Renal pelvis (tissue), 4 donors: ENCODE measurements around the gene FBXL7. TPM values are rescaled to one million over a fixed set of nuclear protein-coding genes. Genes with fewer than 3 reads are reported as not detected.

Experiments
- DNase-seq: peaks from one replicate; pipeline ENCODE4 v3.0.0-alpha.2; 2013
- polyA plus RNA-seq, 3 donors: library from polyadenylated mRNA; unstranded; fragments of 120-200 nt; gene quantifications; one replicate each; pipeline ENCODE4 v1.2.1, GENCODE V29; 2013; ENCODE audit not compliant: insufficient read length in 3 of 3

Gene FBXL7
- polyA plus RNA-seq, 3 donors: 21.3 to 26.1 (median 25.7) TPM

DNA sequence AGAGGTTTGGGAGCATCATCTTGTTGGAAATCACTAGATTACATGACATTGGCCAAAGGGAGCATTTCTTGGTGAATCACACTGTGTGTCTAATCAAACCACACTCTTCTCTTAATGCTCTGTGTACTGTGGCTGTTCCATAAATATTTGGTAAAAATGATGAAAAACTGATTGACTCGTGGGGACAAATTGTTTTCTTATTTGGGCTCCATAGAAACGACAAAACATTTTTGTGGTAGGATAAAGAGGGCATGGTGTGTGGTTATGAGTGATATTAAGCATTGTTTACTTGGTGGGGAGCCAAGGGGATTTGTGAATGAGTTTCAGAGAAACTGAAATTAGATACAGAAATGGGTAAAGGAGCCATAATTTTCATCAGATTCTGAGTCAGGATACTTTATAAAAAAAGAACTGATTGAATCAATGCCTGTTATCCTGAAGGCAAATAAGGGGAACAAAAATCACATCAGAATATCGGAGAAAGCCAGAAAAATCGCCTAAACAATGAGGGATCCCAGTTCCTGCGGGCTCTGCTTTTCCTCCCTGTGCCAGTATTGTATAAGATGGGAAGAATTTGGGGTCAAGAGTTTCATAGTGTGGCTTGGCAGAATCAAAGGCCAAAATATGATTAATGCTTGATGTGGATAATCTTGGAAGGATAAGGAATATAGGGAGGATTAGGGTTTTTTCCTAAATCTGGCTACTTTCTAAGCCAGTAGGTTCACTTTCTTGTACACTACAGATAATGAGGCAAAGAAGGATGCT, 33.3 kb downstream of the FBXL7 start:
- DNase-seq: no peak

DNA sequence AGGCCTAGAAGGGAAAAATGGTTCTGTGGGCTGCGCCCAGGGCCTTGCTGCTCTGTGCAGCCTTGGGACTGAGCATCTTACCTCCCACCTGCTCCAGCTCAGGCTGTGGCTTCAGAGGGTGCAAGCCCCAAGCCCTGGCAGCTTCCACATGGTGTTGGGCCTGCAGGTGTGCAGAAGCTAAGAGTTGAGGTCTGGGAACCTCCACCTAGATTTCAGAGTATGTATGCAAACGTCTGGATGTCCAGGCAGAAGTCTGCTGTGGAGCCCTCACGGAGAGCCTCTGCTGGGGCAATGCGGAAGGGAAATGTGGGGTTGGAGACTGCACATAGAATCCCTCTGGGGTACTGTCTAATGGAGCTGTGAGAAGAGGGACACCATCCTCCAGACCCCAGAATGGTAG, 36.0 kb downstream of the FBXL7 start:
- DNase-seq: no peak

DNA sequence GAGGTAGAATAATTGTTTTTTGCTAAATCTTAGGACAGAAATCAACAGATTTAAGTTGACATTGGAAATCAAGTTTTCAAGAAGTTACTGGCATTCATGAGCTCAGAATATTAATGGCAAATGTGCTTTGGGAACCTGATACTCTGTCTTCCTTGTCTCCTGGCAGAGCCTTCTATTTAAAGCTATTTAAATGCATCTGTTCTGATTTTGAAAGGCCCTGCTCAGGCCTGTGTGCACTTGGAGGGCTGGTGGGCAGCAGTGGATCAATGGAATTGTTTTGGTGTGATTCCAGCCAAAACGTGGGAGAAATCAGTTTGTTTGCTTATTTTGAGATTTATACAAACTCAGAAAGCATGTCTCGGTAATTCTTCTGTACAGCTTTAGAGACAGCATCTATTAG, 38.5 kb downstream of the FBXL7 start:
- no peak for DNase-seq

DNA sequence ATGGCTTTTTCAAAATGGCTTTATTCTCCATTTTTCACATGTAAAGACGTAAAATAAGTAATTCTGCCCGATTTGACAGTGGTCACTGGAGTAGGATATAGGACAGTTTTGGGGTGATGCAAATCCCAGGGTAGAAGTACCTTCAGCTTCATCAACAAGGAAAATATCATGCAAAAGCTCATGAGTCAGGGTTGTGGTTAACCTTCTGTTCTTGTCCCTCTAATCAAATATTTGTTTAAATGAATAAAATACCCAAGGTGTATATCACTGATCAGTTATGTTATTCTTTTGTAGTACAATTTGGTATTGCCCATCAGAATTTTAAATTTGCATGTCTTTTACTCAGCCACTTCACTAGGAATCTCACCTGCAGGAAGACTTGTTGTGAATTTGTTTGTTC, 40.0 kb downstream of the FBXL7 start:
- no peak for DNase-seq

DNA sequence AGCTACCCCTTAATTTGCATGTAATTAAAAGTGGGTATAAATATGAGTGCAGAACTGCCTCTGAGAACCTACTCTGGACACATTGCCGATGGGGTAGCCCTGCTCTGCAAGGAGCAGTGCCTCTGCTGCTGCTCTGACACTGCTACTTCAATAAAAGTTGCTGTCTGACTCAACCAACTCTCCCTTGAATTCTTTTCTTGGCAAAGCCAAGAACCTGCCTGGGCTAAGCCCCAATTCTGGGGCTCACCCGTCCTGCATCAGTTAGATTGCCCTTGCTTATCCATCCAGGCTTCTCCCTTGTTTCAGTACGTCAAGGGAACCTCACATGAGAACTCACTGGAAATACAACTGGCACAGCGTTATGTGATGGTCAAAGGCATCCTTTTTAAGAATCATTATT, 44.1 kb downstream of the FBXL7 start:
- no peak for DNase-seq

DNA sequence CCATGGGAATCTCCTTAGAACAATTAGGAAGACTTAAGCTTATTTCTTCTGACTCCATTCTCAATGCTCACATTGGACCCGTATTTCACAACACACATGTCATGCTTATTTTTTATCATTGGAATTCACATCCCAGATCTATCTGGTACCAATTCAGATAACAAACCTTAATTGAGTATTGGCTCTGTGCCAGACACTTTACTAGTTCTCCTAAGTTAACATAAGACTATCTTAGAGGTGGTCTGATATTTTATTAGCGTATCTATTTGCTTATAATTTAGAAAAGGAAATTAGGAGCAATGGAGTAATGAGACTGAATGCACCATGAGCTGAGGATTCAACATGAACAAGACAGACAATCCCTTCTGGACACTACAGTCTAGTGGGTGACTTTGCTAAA, 45.1 kb downstream of the FBXL7 start:
- DNase-seq: no peak

DNA sequence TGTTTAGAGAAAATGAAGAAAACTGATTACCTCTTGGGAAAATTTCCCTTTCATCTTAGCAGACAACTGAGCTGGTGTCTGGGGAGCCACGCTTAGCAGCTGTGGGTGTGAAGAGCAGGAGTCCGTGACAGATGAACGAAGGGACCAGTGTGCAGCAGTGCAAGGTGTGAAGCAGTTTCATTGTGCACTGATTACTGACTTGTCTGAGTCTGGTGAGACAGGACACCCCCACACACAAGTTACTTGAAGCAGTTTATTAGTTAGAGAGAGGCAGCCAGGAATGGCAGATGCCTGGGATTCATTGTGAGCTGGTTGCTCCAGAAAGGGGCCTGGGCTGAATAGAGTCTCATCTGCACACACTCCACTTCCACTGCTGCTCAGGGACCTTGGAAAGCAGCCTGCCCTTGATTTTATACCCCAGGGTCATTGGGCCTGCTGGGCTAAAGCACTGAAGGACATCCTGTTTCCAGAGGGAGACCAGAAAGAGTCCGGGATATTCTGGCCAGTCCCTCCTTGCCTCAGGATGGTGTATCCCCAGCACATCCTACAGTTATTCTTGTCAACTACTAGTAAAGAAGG, 47.4 kb downstream of the FBXL7 start:
- peak; percentile 50 for DNase-seq

DNA sequence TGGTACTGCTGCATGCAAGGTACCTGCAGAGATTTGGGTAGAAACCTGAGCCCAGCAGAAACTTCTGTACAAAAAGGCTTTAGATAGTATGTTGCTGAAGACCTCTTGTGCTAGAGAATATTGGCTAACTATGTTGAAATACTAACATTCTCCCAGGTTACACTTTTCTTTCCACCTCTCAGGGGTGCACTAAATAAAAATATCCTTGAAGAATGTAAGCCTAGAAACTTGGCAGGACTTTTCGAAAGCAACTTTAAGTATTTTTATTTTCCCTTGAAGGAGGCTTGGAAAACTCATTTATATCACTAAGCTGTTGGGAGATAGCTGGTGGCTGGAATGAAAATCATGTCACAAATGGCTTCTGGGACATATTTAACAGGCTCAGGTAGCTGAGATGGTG, 50.0 kb downstream of the FBXL7 start:
- DNase-seq: no peak

DNA sequence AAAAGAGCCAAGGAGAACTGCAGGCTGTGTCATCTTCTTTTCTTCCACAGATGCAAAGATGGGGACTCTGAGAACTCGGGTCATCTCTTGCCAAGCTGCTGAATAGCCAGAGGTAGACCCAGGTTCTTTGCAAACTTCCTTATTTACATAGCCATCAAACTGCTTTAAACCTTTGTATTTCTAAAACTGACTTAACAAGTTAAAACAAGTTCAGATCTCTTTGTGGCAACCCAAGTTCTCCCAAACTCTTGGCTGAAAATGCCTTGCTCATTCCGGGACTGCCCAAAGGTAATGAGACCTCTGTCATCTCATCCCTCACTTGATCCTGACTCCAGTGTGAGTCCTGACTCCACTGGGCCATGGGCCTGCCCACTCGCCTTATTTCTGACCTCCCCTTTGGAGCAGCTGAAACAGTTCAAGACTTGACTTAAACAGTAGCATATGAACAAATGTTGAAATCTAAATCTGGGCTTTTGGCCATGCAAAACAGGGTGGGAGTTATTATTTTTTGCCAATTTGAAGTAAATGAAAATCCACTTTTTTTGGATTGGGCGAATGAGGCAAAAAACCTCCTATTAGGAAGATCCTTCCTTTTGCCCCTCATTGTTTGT, 50.6 kb downstream of the FBXL7 start:
- DNase-seq: peak; percentile 48

DNA sequence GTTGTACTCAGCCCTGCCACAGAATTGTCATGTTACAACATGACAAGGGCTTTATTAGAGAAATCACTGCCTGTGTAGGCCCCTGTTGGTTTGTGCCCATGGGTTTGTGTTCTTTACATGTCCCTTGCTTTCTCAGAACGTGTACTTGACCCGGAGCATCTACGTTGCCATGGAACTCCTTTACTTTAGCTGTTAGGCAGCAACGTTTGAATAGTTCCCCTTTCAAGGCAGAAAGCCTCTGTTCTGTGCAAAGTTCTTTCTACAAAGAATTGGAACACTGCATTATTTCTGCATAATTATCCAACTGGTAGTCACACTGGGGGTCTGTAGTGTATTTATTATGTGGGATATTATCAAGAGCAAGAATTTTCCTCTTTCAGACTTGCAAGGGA, 51.1 kb downstream of the FBXL7 start:
- no peak for DNase-seq

DNA sequence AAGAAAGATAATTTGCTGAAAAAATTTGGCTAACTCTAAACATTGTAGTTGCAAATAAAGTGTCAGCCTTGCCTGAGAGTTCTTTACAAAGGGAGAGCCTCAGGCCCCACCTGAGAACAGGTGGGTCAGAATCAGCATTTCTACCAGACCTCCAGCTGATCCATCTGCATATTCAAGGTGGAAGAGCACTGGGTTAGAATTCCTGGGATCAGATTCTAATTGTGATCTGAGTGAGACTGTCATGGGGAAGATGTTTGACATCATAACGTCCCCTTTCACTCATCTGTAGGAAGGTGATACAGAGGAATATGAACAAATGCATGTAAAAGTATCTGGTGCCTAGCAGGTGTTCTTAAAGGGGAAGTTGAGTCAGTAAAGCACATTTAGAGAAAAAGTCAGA, 54.6 kb downstream of the FBXL7 start:
- no peak for DNase-seq

DNA sequence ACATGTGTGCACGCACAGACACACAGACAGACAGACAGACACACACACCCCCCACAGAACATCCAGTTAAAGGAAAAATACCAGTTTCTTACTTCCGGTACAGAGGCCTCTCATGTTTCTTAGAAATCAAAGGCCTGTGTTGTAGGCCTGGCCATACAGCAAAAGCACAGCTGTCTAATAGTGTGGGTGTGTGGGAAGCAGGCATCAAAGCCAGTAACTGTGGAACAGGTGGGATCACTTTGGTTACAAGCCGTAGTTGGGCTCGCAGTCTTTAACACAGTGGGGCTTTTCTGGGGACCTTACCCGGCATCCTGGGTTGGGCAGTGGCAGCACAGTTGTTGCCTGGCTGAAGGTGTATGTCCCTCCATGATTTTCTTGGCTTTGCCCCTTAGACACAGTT, 55.2 kb downstream of the FBXL7 start:
- DNase-seq: no peak

DNA sequence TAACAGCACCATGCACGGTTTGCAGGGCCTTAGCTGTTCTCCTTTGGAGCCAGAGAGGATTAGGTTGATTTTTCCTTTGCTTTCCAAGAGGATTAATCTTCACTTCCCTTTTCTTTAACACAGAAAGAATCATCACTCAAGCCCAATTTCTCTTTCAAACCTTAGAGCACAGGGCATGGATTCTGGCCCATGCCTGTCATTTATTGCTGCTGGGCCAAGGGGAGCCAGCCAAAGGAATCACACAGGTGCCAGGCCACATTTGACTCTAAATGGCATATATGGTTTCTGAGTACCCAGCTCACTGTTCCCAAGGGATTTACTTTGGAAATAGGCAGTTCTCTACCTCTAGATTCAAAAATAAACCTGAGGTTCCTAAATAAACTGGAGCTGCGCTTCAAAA, 58.3 kb downstream of the FBXL7 start:
- no peak for DNase-seq

DNA sequence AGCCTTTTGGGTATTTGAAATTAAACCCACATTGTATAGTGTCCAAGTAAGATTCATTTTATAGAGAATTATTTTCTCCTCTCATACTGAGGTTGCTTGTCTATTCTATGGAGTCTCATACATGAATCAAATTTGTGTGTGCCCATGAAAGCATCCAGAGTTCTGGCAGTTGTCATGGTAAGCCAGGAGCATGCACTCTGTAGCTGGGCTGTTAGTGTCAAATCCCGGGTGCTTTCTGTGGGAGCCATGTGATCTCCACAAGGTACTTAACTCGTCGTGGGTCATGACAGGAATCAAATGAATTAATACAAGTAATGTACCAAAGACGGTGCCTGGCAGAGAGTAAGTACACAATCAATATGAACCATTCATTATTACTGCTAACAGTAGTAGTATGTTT, 58.7 kb downstream of the FBXL7 start:
- no peak for DNase-seq

DNA sequence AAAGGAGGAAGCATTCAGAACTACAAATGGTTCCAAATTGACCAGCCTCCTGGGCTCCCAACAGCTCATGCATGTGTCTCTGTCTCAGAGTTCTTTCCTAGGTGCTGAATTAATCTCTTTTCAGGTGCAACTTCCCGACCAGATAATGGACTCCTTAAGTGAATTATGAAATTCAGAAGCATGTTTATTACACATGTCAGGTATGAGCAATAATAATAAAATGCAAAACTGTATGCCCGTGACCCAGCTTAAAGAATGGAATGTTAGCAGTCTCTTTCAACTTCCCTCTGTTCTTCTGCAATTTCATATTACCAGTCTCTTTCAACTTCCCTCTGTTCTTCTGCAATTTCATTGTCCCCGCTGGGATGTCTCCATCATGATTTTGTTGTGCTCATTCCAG, 60.4 kb downstream of the FBXL7 start:
- DNase-seq: no peak

DNA sequence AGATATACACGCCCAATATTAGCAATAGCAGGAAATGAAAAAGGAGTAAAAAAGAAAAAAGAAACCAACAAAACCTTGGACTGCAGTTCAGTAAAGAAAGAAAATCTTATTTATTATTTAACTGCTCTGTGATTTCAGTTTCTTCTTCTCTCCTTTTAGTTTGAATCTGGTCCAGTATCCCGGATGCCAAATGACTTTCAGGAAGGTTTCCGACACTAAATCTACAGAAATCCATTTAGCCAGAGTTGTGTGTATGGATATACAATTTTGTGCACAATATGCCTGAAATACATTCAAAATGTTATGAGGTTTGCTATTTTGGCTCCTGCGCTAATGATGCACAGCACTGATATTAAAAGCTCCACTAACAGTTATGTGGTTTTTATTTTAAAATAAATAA, 64.5 kb downstream of the FBXL7 start:
- no peak for DNase-seq

DNA sequence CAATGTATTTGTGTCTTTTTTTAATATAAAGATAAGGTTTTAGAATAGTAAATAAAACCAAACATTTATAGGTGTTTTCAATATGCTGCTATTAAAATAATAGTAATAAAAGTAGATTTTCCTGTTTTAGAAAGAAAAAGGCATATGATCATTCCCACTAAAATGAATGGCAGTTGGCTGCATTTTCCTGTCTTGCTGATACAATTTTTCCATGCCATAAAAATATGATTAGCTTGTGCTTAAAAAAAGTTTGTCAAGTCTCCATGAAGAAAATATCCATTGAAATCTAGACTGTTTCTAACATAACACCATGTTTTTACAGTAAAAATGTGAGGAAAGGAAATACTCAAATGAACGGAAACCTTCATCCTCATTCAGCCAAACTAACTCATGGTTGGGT, 65.0 kb downstream of the FBXL7 start:
- no peak for DNase-seq

DNA sequence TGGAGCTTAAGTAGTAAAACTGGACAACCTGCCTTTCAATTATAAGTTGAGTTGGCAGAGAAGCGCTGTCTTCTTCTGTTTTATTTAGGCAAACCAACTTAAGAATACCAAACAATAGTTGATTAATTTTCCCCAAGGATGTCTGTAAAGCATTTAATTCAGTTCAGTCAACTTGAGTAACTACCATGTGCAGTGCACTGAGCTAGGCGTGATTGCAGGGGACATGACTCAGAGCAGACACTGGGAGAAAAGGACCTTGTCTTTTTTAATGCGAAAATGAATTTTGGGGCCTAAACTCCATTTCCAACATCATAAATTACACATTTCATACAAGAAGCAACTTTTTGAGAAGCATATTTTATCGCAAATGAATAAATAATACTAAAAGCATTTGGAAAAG, 66.3 kb downstream of the FBXL7 start:
- no peak for DNase-seq

DNA sequence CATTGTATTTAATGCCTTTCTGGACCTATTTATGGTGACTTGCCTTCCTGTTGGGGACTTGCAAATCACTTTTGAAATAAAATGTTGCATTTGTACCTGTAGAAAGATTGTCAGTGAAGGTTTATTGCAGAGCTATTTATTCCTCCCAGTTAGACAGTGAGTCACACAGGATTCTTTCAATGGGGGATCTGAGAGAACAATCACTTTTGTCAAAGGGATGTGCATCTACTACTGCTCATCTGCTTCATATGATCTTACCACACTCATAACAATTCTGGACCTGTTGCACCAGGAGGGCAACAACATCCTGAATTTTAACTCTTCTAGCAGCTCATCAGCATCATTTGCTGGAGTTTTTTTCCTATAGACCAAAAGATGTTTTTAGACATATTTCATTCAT, 66.8 kb downstream of the FBXL7 start:
- DNase-seq: no peak

DNA sequence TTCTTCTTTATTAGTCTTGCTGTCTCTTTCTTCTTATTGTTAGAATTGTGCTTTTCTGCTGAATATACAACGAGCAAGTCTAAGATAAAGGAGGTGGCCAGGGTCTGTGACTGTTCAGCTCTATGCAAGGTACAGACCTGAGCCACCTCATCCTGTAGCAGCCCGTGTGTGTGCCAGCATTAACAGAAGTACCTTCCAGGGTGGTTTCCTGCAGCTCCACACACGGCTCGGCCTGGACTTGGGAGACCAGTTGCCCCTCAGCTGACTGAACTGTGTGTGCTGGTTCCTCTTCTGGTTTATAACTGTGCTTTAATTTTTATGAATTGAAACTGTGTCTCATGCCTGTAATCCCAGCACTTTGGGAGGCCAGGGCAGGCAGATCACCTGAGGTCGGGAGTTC, 70.5 kb downstream of the FBXL7 start:
- no peak for DNase-seq

DNA sequence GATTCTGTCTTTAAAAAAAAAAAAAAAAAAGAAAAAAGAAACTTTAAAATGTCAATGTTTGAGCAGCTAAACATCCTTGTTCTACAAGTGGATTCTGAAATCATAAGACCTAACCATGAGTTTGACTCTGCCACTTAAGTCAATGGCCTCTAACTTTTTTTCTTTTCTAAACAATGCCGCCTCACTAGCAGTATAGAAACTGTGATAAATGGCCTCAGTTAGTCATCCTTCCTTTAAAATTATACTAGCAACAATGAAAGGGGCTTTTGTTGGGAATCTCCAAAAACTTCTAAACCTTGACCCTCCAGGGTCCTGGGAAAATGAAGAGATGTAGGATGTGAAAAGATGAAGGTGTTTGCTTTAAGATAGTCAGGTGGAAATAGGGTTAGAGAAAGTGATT, 71.1 kb downstream of the FBXL7 start:
- no peak for DNase-seq

DNA sequence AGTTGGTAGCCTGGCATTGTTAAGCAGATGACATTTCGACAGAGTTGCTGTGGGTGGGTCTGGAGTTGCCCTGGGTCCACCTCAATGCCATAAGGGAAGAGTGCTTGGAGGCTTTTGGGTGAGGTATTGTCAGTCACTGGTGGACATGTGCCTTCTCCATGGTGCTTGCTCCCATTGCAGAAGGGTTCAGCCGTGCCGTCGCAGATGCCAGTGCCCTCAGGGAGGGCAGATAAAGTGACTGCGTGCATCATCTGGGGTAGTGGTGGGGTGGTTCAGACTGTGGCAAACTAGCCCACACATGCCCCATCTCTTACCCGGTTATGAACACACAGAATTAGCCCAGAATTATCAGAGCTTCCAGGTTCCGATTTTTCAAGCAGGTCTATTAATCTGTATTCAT, 71.6 kb downstream of the FBXL7 start:
- DNase-seq: no peak

DNA sequence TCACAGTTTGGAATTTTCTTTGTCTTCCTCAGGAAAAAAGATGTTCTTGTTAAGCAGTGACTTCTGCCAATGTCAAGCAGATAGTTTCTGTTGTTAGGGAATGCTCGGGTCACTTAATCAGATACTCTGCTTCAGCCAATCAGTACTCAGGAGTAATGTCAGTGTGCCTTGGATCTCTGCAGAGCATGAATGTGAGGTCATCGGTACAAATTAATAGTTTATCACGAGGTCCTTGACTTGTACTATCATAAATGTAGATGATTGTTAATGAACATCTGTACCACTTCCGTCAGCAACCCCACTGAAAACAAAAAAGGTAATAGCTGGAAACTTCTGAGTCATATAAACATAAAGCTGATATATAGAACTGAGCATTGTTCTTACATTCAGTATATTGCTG, 73.6 kb downstream of the FBXL7 start:
- no peak for DNase-seq

DNA sequence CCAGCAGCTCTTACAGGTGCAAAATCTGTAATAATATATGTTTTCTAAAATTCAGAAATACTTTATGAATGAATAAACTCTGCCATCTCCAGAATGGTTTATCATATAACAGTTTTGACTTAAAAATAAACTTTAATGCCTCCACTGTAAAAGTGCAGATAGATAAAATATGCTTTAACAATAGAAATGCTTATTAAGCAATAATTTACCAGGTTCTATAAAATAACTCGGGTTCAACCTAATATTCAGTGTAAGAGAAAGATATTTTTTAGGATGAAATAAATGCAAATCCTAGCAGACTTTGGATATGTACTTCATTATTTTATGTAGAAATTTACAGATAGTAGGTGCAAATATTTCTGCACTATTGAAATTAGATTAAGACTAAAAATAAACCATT, 74.1 kb downstream of the FBXL7 start:
- DNase-seq: no peak
